Right lobe of liver (tissue), 4 donors: ENCODE measurements around the gene UNKL.

Experiments used
- POLR2A ChIP-seq: fragments of 450-650 bp; IDR thresholded peaks from one replicate; pipeline ENCODE4 v1.6.1; 2017; ENCODE audit warnings: antibody characterized with exemption, mild to moderate bottlenecking
- TF ChIP-seq, protein P1 (sequence below), 4 donors: fragments of 200-600 bp in 3 of 4; fragments of 450-650 bp in 1 of 4; IDR thresholded peaks; one replicate each; pipeline versions ENCODE4 v1.5.1 to v1.8.0; 2016 to 2022; ENCODE audit warnings: antibody characterized with exemption in 4 of 4, mild to moderate bottlenecking in 2 of 4
- donor health status: DM: no; HTN: no; CAD: no.
- donor health status: DM: no; HTN: no; CAD: no.
- donor health status: DM: no; HTN: yes; CAD: no.

- no peak for TF ChIP-seq POLR2A
- TF ChIP-seq, protein P1, sequence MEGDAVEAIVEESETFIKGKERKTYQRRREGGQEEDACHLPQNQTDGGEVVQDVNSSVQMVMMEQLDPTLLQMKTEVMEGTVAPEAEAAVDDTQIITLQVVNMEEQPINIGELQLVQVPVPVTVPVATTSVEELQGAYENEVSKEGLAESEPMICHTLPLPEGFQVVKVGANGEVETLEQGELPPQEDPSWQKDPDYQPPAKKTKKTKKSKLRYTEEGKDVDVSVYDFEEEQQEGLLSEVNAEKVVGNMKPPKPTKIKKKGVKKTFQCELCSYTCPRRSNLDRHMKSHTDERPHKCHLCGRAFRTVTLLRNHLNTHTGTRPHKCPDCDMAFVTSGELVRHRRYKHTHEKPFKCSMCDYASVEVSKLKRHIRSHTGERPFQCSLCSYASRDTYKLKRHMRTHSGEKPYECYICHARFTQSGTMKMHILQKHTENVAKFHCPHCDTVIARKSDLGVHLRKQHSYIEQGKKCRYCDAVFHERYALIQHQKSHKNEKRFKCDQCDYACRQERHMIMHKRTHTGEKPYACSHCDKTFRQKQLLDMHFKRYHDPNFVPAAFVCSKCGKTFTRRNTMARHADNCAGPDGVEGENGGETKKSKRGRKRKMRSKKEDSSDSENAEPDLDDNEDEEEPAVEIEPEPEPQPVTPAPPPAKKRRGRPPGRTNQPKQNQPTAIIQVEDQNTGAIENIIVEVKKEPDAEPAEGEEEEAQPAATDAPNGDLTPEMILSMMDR (IDR thresholded peaks at IDR 0.05) = no peak
These were observed 44.5 kb upstream of the UNKL start for GRCh38 chr16:1458977-1459341.
